ENCODE measurements around the gene PSMD11.
"Not testable (repeated sequence)": the region's sequence is repeated elsewhere in the genome, so short reads cannot be mapped to it uniquely, and the experiment has no call there.

The PSMD11 gene

GRCh38 chr17:32445971-32446370, 1.7 kb downstream of the PSMD11 start:
- Histone ChIP-seq H3K27me3 (ENCODE audit: insufficient read depth, low read length) (no peaks in the 10 kb centered on the region), H3K4me3 (ENCODE audit: low read depth, low read length) (peak overlapping the region; percentile 97), H3K79me2 (ENCODE audit: control insufficient read depth, insufficient read depth, low read length, unreplicated experiment) (peaks cover 63% of the 10 kb centered on the region), H2AFZ (ENCODE audit: low read length, unreplicated experiment) (no peak overlapping the region), H3K4me1 (ENCODE audit: control insufficient read depth, insufficient read depth, low read length, unreplicated experiment) (peaks cover 17% of the 10 kb centered on the region), H3K36me3 (ENCODE audit: insufficient read depth, low read length) (peaks cover 24% of the 10 kb centered on the region), H3K27ac (ENCODE audit: low read depth, low read length) (peak overlapping the region; percentile 86)

- Histone ChIP-seq H3K4me3 (ENCODE audit: low read depth, low read length) (peak overlapping the region; percentile 97), H3K36me3 (ENCODE audit: insufficient read depth, low read length) (peaks cover 33% of the 10 kb centered on the region), H3K79me2 (ENCODE audit: control insufficient read depth, insufficient read depth, low read length, unreplicated experiment) (peaks cover 72% of the 10 kb centered on the region), H3K27me3 (ENCODE audit: insufficient read depth, low read length) (no peaks in the 10 kb centered on the region), H3K4me1 (ENCODE audit: control insufficient read depth, insufficient read depth, low read length, unreplicated experiment) (peaks cover 17% of the 10 kb centered on the region), H2AFZ (ENCODE audit: low read length, unreplicated experiment) (no peak overlapping the region), H3K27ac (ENCODE audit: low read depth, low read length) (0 out of 2 replicates have a peak overlapping the region, but pooled peaks have one; percentile 3)
Measured at GRCh38 chr17:32446949-32447348, 2.6 kb downstream of the PSMD11 start.

DNA sequence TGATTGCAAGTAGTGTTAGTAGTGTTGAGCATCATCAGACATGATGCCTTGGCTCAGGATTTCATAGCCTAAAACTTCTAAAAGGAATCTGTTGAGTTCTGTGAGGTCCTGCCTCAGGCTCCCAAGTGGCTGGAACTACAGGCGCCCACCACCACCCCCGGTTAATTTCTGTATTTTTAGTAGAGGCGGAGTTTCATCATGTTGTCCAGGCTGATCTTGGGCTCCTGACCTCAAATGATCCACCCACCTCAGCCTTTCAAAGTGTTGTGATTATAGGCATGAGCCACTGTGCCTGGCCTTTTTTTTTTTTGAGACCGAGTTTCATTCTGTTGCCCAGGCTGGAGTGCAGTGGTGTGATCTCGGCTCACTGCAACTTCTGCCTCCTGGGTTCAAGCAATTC, 5.7 kb downstream of the PSMD11 start:
- H2AFZ ChIP-seq (ENCODE audit: low read length, unreplicated experiment) = no peak overlapping the region
- H3K79me2 ChIP-seq (ENCODE audit: control insufficient read depth, insufficient read depth, low read length, unreplicated experiment) = peaks cover 95% of the 10 kb centered on the region
- H3K36me3 ChIP-seq (ENCODE audit: insufficient read depth, low read length) = peaks cover 63% of the 10 kb centered on the region
- no peaks in the 10 kb centered on the region for H3K27me3 ChIP-seq (ENCODE audit: insufficient read depth, low read length)
- H3K4me3 ChIP-seq (ENCODE audit: low read depth, low read length) = no peak overlapping the region
- H3K4me1 ChIP-seq (ENCODE audit: control insufficient read depth, insufficient read depth, low read length, unreplicated experiment) = peaks cover 17% of the 10 kb centered on the region
- no peak overlapping the region for H3K27ac ChIP-seq (ENCODE audit: low read depth, low read length)

DNA sequence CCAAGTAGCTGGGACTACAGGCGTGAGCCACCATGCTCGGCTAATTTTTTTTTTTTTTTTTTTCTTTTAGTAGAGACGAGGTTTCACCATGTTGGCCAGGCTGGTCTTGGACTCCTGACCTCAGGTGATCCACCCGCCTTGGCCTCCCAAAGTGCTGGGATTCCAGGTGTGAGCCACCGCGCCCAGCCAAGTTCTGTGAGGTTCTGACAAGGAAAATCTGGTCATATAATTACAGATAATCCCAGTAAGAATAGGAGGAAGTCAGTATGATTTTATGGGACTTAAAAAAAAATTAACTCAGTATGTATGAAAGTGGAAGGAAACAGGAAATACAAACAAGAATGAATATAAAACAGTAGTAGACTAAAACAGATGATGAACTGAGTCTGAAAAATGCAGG, 6.1 kb downstream of the PSMD11 start:
- not testable (repeated sequence) for H3K27me3 ChIP-seq (ENCODE audit: insufficient read depth, low read length); H2AFZ ChIP-seq (ENCODE audit: low read length, unreplicated experiment); H3K4me3 ChIP-seq (ENCODE audit: low read depth, low read length); H3K27ac ChIP-seq (ENCODE audit: low read depth, low read length)
- H3K79me2 ChIP-seq (ENCODE audit: control insufficient read depth, insufficient read depth, low read length, unreplicated experiment) = peaks cover 95% of the 10 kb centered on the region
- H3K4me1 ChIP-seq (ENCODE audit: control insufficient read depth, insufficient read depth, low read length, unreplicated experiment) = peaks cover 17% of the 10 kb centered on the region
- peaks cover 68% of the 10 kb centered on the region for H3K36me3 ChIP-seq (ENCODE audit: insufficient read depth, low read length)

GRCh38 chr17:32451879-32452278, 7.6 kb downstream of the PSMD11 start:
- no peaks in the 10 kb centered on the region for H3K27me3 ChIP-seq (ENCODE audit: insufficient read depth, low read length)
- no peak overlapping the region for H3K27ac ChIP-seq (ENCODE audit: low read depth, low read length)
- no peak overlapping the region for H3K4me3 ChIP-seq (ENCODE audit: low read depth, low read length)
- peaks cover 89% of the 10 kb centered on the region for H3K79me2 ChIP-seq (ENCODE audit: control insufficient read depth, insufficient read depth, low read length, unreplicated experiment)
- peaks cover 7% of the 10 kb centered on the region for H3K4me1 ChIP-seq (ENCODE audit: control insufficient read depth, insufficient read depth, low read length, unreplicated experiment)
- no peak overlapping the region for H2AFZ ChIP-seq (ENCODE audit: low read length, unreplicated experiment)
- peaks cover 63% of the 10 kb centered on the region for H3K36me3 ChIP-seq (ENCODE audit: insufficient read depth, low read length)

DNA sequence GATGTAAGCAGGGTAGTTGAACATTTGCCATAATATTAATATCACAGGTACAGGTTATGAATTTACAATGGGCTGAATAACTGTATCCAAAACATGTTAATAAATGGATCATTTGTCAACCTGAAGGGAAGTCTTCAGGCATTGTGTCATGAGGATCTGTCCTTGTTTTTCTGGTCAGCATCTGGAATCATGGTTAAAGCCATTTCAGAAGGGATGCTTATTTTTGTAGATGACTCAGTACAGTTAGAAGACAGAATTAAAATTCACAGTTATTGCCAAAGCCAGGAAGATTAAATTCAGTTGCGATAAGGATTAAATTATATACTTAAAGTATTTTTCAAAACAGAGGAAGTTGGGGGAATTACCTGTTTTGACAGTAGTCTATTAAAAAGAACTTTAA, 8.0 kb downstream of the PSMD11 start:
- Histone ChIP-seq H3K79me2 (ENCODE audit: control insufficient read depth, insufficient read depth, low read length, unreplicated experiment) (peaks cover 88% of the 10 kb centered on the region), H3K27me3 (ENCODE audit: insufficient read depth, low read length) (no peaks in the 10 kb centered on the region), H3K4me1 (ENCODE audit: control insufficient read depth, insufficient read depth, low read length, unreplicated experiment) (peaks cover 3% of the 10 kb centered on the region), H3K27ac (ENCODE audit: low read depth, low read length) (no peak overlapping the region), H3K4me3 (ENCODE audit: low read depth, low read length) (no peak overlapping the region), H2AFZ (ENCODE audit: low read length, unreplicated experiment) (no peak overlapping the region), H3K36me3 (ENCODE audit: insufficient read depth, low read length) (peaks cover 59% of the 10 kb centered on the region)

DNA sequence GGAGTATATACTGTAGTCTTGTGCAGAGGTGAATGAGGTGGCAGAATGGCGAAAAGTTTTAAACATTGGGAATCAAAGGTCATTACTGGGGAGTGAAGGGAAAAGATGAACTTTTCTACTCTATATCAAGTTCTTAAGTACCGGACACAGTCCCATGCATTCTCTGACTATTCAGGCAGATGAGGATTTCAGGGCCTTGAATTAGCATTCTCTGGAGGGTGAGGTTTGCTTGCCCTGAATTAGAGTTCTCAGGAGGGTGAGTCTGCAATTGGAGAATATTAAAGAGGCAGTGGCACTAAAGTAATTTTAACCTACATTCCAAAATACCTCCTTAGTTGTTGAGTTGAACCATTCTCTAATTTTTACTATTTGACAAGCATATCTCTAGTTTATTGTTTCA, 9.1 kb downstream of the PSMD11 start:
- Histone ChIP-seq H3K27ac (ENCODE audit: low read depth, low read length) (no peak overlapping the region), H3K4me1 (ENCODE audit: control insufficient read depth, insufficient read depth, low read length, unreplicated experiment) (no peaks in the 10 kb centered on the region), H3K27me3 (ENCODE audit: insufficient read depth, low read length) (no peaks in the 10 kb centered on the region), H3K36me3 (ENCODE audit: insufficient read depth, low read length) (peaks cover 59% of the 10 kb centered on the region), H3K79me2 (ENCODE audit: control insufficient read depth, insufficient read depth, low read length, unreplicated experiment) (peaks cover 89% of the 10 kb centered on the region), H2AFZ (ENCODE audit: low read length, unreplicated experiment) (no peak overlapping the region), H3K4me3 (ENCODE audit: low read depth, low read length) (no peak overlapping the region)

DNA sequence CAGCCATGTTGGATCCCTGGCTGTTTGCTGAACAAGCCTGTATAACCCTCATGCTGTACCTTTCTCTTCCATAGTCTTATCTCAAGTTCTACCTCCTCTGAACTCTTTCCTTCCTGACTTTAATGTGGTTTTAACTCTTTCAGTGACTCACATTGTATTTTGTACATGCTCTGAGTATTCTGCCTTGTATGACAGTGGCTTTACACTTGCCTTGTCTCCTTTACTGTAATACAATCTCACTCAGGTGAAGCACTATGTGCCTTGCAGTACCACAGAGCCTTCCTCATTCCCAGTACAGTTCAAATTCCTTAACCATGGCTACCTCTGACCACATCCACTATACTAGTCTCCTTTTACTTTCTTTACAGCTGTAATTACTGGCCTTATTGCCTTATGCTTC, 14.1 kb downstream of the PSMD11 start:
- Histone ChIP-seq H3K27ac (ENCODE audit: low read depth, low read length) (no peak overlapping the region), H3K4me3 (ENCODE audit: low read depth, low read length) (no peak overlapping the region), H3K27me3 (ENCODE audit: insufficient read depth, low read length) (no peaks in the 10 kb centered on the region), H2AFZ (ENCODE audit: low read length, unreplicated experiment) (no peak overlapping the region), H3K79me2 (ENCODE audit: control insufficient read depth, insufficient read depth, low read length, unreplicated experiment) (peaks cover 62% of the 10 kb centered on the region), H3K4me1 (ENCODE audit: control insufficient read depth, insufficient read depth, low read length, unreplicated experiment) (no peaks in the 10 kb centered on the region), H3K36me3 (ENCODE audit: insufficient read depth, low read length) (peaks cover 35% of the 10 kb centered on the region)

GRCh38 chr17:32460054-32460453, 15.7 kb downstream of the PSMD11 start:
- H3K27ac ChIP-seq (ENCODE audit: low read depth, low read length) = no peak overlapping the region
- no peak overlapping the region for H3K4me3 ChIP-seq (ENCODE audit: low read depth, low read length)
- no peaks in the 10 kb centered on the region for H3K27me3 ChIP-seq (ENCODE audit: insufficient read depth, low read length)
- no peak overlapping the region for H2AFZ ChIP-seq (ENCODE audit: low read length, unreplicated experiment)
- peaks cover 31% of the 10 kb centered on the region for H3K36me3 ChIP-seq (ENCODE audit: insufficient read depth, low read length)
- no peaks in the 10 kb centered on the region for H3K4me1 ChIP-seq (ENCODE audit: control insufficient read depth, insufficient read depth, low read length, unreplicated experiment)
- H3K79me2 ChIP-seq (ENCODE audit: control insufficient read depth, insufficient read depth, low read length, unreplicated experiment) = peaks cover 59% of the 10 kb centered on the region

- Histone ChIP-seq H3K4me3 (ENCODE audit: low read depth, low read length) (no peak overlapping the region), H3K36me3 (ENCODE audit: insufficient read depth, low read length) (peaks cover 28% of the 10 kb centered on the region), H3K27me3 (ENCODE audit: insufficient read depth, low read length) (no peaks in the 10 kb centered on the region), H3K4me1 (ENCODE audit: control insufficient read depth, insufficient read depth, low read length, unreplicated experiment) (no peaks in the 10 kb centered on the region), H3K27ac (ENCODE audit: low read depth, low read length) (no peak overlapping the region), H2AFZ (ENCODE audit: low read length, unreplicated experiment) (no peak overlapping the region), H3K79me2 (ENCODE audit: control insufficient read depth, insufficient read depth, low read length, unreplicated experiment) (peaks cover 52% of the 10 kb centered on the region)
Measured at GRCh38 chr17:32461498-32461852, 17.2 kb downstream of the PSMD11 start.

DNA sequence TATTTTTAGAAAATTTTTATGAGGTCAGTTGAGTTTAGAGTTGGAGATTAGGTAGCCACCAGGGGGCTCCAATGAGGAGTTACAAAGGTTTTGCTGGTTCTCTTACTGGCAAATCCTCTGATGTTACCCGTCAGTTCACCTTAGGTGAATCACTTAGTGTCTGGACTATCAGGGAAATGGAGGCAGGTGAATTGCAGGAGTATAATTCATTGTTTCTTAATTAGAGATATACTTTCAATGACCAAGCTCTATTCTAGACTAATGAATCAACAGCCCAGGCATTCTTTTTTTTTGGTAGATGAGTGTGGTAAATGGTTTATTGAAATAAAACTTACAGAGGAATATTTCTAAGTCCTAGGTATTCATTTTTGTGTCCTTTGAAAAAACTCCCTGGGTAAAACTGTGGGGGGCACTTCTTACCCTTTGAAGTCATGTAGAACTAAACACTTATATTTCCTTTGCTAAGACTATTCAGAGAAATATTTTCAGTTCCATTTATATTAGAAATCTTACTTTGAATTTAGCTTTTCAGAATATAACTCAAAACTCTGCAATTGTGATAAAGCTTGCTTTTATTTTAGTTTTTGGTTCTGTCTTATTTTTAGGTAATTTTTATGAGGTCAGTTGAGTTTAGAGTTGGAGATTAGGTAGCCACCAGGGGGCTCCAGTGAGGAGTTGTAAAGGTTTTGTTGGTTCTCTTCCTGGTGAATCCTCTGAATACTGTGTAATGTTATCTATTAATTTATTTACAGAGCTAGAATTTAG, 17.7 kb downstream of the PSMD11 start:
- Histone ChIP-seq H2AFZ (ENCODE audit: low read length, unreplicated experiment) (no peak overlapping the region), H3K4me1 (ENCODE audit: control insufficient read depth, insufficient read depth, low read length, unreplicated experiment) (no peaks in the 10 kb centered on the region), H3K27ac (ENCODE audit: low read depth, low read length) (no peak overlapping the region), H3K27me3 (ENCODE audit: insufficient read depth, low read length) (no peaks in the 10 kb centered on the region), H3K79me2 (ENCODE audit: control insufficient read depth, insufficient read depth, low read length, unreplicated experiment) (peaks cover 53% of the 10 kb centered on the region), H3K4me3 (ENCODE audit: low read depth, low read length) (no peak overlapping the region), H3K36me3 (ENCODE audit: insufficient read depth, low read length) (peaks cover 30% of the 10 kb centered on the region)

All from ACC112 (cell line).